Measurements from ENCODE around the gene VAV1. TPM values are rescaled to one million over a fixed set of nuclear protein-coding genes. Genes with fewer than 3 reads are reported as not detected.

The VAV1 gene
- total and polyA plus RNA-seq, 2 of the 13 experiments (the other 11 are each of a cell fraction or from before 2014, with no cell fraction given) = not detected

- TF ChIP-seq ZNF704 (CRISPR knock-in tag; IDR thresholded peaks at IDR 0.05; ENCODE audit: borderline replicate concordance) (0 out of 2 replicates have a peak, but pooled peaks have one; percentile 66), SOX13 (IDR thresholded peaks at IDR 0.05) (no peak), SOX13 (CRISPR knock-in tag; conservative IDR thresholded peaks at IDR 0.05 in 1 of 2, IDR thresholded peaks at IDR 0.05 in 1 of 2) (peak in 1 of 2 experiments; percentile 57; a peak in 2 of 4 replicates), ZNF468 (CRISPR knock-in tag; IDR thresholded peaks at IDR 0.05) (0 out of 2 replicates have a peak, but pooled peaks have one; percentile 44), GZF1 (CRISPR knock-in tag; IDR thresholded peaks at IDR 0.05) (peak; percentile 76; the same call in 1 of the 2 replicates), ZBTB33 (CRISPR knock-in tag; IDR thresholded peaks at IDR 0.05) (peak; percentile 65; the same call in 1 of the 2 replicates), JARID2 (CRISPR knock-in tag; IDR thresholded peaks at IDR 0.05; ENCODE audit: insufficient replicate concordance) (peak; percentile 67), TEF (CRISPR knock-in tag; IDR thresholded peaks at IDR 0.05) (no peak), ZNF256 (CRISPR knock-in tag; conservative IDR thresholded peaks at IDR 0.05) (peak; percentile 82; the same call in 1 of the 2 replicates), TOPORS (CRISPR knock-in tag; IDR thresholded peaks at IDR 0.05) (peak; percentile 54; the same call in 1 of the 2 replicates), YEATS2 (CRISPR knock-in tag; IDR thresholded peaks at IDR 0.05; ENCODE audit: borderline replicate concordance) (peak; percentile 85; the same call in 1 of the 2 replicates), HNRNPK (IDR thresholded peaks at IDR 0.05; ENCODE audit: low read depth, low read length, poor library complexity, severe bottlenecking) (peak; percentile 98), RFXAP (CRISPR knock-in tag; IDR thresholded peaks at IDR 0.05; ENCODE audit: borderline replicate concordance) (peak; percentile 68; the same call in 1 of the 2 replicates), DBP (CRISPR knock-in tag; IDR thresholded peaks at IDR 0.05; ENCODE audit: not compliant biosample characterization) (peak; percentile 58), PCBP2 (optimal IDR thresholded peaks at IDR 0.05; ENCODE audit: low read depth, low read length, poor library complexity, severe bottlenecking) (no peak), DZIP1 (CRISPR knock-in tag; IDR thresholded peaks at IDR 0.05) (peak; percentile 66; the same call in 1 of the 2 replicates), ZNF891 (CRISPR knock-in tag; IDR thresholded peaks at IDR 0.05) (peak; percentile 92)
Measured at GRCh38 chr19:6753178-6754031, 19.1 kb upstream of the VAV1 start (continued).
